ENCODE measurements around the gene ZNF232.
"Not testable (repeated sequence)": the region's sequence is repeated elsewhere in the genome, so short reads cannot be mapped to it uniquely, and the experiment has no call there.

GRCh38 chr17:5120436-5121185 is 8.9 kb upstream of the ZNF232 start:
- TF ChIP-seq CTCF, POLR2A, EP300, POLR2AphosphoS5 (IDR thresholded peaks at IDR 0.05): not testable (repeated sequence)

All from gastroesophageal sphincter (tissue), 3 donors.